BJ (cell line): ENCODE measurements around the gene MFSD11. TPM values are rescaled to one million over a fixed set of nuclear protein-coding genes. Genes with fewer than 3 reads are reported as not detected.
"Not testable (repeated sequence)": the region's sequence is repeated elsewhere in the genome, so short reads cannot be mapped to it uniquely, and the experiment has no call there.

ENCODE experiments used
- CTCF ChIA-PET: fragments of 350-600 bp; formaldehyde crosslinking; extraction: SDS; loops from one replicate; lab custom pipeline; 2021; ENCODE audit warnings: antibody characterized with exemption, inconsistent platforms; lab: Yijun Ruan, JAX
- POLR2A ChIA-PET: fragments of 300-600 bp; sonication (Branson Sonifier 250); formaldehyde crosslinking; extraction: SDS; loops from one replicate; lab custom pipeline; 2021; ENCODE audit warnings: antibody characterized with exemption; lab: Charles Lee
- DNase-seq: peaks from one replicate; pipeline ENCODE4 v3.0.0-alpha.2; 2011; ENCODE audit warnings: low read depth
- H3K27me3 ChIP-seq: 2 replicates; pipeline ENCODE4 v1.6.0; 2011; ENCODE audit warnings: low read length; ENCODE audit not compliant: control insufficient read depth, insufficient read depth
- H3K36me3 ChIP-seq: 2 replicates; pipeline ENCODE4 v1.5.1; 2011; ENCODE audit warnings: low read length; ENCODE audit not compliant: control insufficient read depth, insufficient read depth
- H3K4me3 ChIP-seq: 2 replicates; pipeline ENCODE4 v1.5.1; 2011; ENCODE audit warnings: low read depth, mild to moderate bottlenecking, control low read depth, low read length
- polyA plus RNA-seq: library from polyadenylated mRNA; depleted of rRNA; stranded (reverse); fragments of >200 nt; gene quantifications from 2 replicates; pipeline ENCODE4 v1.2.3, GENCODE V29; 2011
- TF ChIP-seq, protein P1 (sequence below): IDR thresholded peaks from 2 replicates; pipeline ENCODE4 v1.5.1; 2011; ENCODE audit warnings: low read depth, mild to moderate bottlenecking, control low read depth, inconsistent platforms, low read length, moderate library complexity; ENCODE audit not compliant: insufficient read depth

Gene MFSD11
- polyA plus RNA-seq, 1 experiment = 18.6 TPM

DNA sequence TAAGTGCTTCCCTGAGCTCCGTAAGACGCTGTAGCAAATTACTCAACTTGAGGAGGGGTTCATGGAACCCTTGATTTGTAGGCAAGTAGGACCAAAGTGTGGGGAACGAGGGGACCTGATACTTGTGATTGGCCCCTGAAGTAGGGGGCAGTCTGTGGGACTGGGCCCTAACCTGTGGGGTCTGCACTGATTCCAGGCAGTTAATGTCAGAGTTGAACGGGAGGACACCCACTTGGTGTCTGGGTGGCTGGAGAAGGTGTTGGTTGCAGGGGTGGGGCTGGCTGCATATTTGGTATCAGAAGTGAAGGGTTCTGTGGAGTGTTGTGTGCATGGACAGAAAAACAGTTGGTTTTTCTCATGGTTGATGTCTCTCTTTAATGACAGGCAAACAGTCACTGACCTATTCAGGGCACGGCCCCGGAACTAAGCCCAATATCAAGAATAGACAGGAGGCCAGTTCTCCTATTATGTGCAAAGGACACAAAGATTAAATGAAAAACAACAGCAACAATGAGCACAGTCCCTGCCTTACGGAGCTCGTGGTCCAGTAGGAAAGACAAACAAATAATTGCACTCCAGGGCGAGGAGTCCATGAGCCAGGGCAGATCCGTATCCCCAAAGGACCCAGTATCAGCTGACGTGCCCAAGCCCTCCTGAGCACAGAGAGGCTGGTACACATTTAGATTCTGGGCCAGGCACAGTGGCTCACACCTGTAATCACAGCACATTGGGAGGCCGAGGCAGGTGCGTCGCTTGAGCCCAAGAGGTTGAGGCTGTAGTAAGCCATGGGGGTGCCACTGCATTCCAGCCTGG lies 46.3 kb upstream of the MFSD11 start:
- TF ChIP-seq, protein P1, sequence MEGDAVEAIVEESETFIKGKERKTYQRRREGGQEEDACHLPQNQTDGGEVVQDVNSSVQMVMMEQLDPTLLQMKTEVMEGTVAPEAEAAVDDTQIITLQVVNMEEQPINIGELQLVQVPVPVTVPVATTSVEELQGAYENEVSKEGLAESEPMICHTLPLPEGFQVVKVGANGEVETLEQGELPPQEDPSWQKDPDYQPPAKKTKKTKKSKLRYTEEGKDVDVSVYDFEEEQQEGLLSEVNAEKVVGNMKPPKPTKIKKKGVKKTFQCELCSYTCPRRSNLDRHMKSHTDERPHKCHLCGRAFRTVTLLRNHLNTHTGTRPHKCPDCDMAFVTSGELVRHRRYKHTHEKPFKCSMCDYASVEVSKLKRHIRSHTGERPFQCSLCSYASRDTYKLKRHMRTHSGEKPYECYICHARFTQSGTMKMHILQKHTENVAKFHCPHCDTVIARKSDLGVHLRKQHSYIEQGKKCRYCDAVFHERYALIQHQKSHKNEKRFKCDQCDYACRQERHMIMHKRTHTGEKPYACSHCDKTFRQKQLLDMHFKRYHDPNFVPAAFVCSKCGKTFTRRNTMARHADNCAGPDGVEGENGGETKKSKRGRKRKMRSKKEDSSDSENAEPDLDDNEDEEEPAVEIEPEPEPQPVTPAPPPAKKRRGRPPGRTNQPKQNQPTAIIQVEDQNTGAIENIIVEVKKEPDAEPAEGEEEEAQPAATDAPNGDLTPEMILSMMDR = no peak
- Histone ChIP-seq H3K36me3 (peaks cover 10% of the 10 kb centered on the region), H3K27me3 (no peaks in the 10 kb centered on the region), H3K4me3 (no peak overlapping the region)
- ChIA-PET POLR2A (no interaction called here), CTCF (interaction anchor here (1.0 to 1.7 kb wide), 4 partner anchors 11 to 134 kb away, joined by 3 to 6 read pairs (median 4); no protein-coding TSS in a partner anchor)
- no peak for DNase-seq

DNA sequence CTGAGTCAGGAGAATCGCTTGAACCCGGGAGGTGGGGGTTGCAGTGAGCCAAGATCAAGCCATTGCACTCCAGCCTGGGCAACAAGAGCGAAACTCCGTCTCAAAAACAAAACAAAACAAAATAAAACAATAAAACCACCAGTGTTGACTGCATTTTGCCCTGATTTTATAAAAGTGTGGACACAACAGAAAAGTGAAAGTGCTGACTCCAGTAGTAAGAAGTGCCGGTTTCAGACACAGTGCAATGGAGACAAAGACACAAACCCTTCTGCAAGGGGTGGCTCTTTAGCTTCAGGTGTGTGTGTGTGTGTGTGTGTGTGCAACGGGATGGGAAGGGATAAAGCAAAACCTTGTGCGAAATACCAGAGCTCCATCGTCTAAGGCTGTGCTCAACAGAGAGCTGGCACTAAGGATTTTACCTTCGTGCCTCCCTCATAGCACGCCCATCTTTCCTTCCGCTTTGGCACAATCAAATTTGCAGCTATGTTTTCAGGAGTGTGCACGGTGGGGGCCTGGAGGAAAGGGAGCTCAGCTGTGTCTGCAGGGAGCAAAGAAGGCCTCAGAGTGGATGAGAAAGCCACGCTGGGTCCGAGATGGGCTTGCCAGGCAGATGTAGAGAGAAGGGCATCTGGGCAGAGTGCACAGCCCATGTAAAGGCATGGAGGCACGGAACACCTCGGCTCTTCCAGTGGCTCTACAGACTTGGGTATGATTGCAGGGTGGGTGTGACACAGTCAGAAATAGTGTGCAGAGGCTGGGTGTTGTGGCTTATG lies 42.7 kb upstream of the MFSD11 start:
- DNase-seq = no peak
- TF ChIP-seq, protein P1 = no peak
- ChIA-PET CTCF (no interaction called here), POLR2A (no interaction called here)
- no peak overlapping the region for H3K4me3 ChIP-seq
- H3K36me3 ChIP-seq = peaks cover 6% of the 10 kb centered on the region
- H3K27me3 ChIP-seq = no peaks in the 10 kb centered on the region

DNA sequence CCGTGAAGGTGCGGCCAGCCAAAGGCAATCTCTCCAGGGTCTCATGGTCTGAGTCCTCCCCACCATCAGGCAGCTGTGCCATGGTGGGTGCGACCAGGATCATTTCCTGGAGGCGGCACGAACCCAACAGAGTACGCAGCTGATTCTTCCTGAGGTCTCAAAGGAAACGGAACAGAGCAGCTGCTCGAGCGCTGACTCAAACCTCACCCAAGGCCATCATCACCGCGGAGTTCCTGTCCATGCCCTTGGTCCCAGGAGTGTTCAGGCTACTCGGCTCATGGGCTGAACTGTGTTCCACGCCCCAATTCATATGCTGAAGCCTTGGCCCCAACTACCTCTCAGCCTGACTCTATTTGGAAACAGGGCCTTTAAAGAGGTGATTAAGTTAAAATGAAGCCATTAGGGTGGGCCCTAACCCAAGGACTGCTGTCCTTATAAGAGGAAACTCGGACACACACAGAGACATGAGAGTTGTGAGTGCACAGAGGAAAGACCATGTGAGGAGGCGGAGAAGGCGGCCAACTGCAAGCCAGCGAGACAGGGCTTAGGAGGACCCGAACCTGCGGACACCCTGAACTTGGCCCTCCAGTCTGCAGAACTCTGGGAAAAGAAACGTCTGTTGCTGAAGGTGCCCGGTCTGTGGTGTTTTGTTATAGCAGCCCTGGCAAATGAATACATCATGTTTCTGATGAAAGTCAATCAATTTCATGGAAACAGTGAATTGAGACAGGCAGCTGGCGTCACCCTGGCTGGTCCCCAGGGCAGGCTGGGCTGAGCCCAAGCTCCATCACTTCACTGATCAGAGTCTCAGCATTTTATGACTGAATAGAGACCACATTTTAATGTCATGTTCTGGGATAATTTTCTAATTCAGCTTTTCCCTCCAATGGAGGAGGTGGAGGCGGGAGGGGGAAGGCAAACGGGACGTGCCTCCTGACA lies 40.9 kb upstream of the MFSD11 start:
- no peak overlapping the region for H3K4me3 ChIP-seq
- no peaks in the 10 kb centered on the region for H3K27me3 ChIP-seq
- POLR2A ChIA-PET = no interaction called here
- CTCF ChIA-PET = interaction anchor here (0.7 to 1.9 kb wide), 5 partner anchors 8 to 21 kb away, joined by 3 to 11 read pairs (median 5); no protein-coding TSS in a partner anchor
- peaks cover 6% of the 10 kb centered on the region for H3K36me3 ChIP-seq
- no peak for DNase-seq
- TF ChIP-seq, protein P1 = no peak

DNA sequence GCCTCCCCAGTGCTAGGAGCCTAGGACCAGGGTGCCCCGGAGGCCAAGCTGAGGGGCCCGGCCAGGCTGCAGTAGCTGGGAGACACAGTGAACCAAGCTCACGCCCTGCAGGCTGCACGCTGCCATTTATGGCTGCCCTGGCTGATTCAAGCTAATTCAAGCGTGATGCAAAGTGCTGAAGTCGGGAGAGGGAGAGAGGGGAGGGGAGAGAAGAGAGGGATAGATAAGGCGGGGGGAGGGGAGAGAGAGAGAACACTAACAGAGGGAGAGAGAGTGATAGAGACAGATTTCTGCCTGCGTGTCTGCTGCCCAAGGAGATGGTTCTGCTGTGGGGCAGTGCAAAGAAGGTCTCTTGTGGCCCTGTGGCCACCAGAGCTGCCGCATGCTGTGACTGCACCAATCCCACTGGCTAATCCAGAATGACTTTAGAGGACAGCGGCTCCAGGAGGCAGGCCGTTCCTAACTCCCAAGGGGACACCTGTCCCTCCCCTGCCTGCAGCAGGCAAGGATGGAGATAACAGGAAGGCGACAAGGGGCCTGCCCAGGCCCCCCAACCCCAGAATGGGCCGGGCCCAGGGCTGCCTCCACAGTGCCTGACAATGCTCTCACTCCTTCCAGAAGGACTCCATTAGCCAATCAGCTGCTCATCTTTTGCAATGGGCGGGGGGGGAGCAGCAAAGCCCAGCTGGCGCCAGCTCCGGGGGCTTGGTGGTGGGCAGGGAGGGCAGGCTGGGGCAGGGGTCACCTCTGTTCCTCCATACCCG lies 40.0 kb upstream of the MFSD11 start:
- TF ChIP-seq, protein P1 = no peak
- Histone ChIP-seq H3K36me3 (peaks cover 6% of the 10 kb centered on the region), H3K4me3 (no peak overlapping the region), H3K27me3 (no peaks in the 10 kb centered on the region)
- DNase-seq = no peak
- ChIA-PET POLR2A (no interaction called here), CTCF (interaction anchor here (0.7 to 1.9 kb wide), 5 partner anchors 9 to 20 kb away, joined by 3 to 11 read pairs (median 5); no protein-coding TSS in a partner anchor)

DNA sequence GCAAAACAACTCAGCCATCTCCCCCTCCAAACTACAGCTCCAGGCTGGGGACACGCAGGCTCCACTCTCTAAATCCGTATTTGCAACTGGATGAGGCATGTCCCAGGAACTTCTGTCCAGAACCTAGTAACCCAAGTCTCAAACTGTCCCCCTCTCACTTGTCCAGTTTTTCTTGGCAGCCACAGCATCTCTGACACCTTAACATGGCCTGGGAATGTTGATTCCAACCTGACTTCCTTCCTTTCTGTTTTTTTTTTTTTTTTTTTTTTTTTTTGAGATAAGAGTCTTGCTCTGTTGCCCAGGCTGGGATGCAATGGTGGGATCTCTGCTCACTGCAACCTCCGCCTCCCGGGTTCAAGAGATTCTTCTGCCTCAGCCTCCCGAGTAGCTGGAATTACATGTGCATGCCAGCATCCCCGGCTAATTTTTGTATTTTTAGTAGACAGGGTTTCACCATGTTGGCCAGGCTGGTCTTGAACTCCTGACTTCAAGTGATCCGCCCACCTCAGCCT lies 39.4 kb upstream of the MFSD11 start:
- H3K36me3 ChIP-seq, POLR2A ChIA-PET, DNase-seq, H3K27me3 ChIP-seq, H3K4me3 ChIP-seq: not testable (repeated sequence)
- CTCF ChIA-PET = interaction anchor here (1.9 kb wide), 1 partner anchor 17 kb away, joined by 11 read pairs; no protein-coding TSS in a partner anchor
